Stimulated activated memory B cell treated with anti-CD40 and anti-IgM and Interleukin-4, amounts not matched to agents 10 μg/mL and 1 μg/mL and 100 μg/mL, for 72 hours (primary cell): ENCODE measurements around the gene HES4.

ENCODE experiments used
- ATAC-seq: fragments of 150-1000 bp; cut with Tn5 transposase; 2 replicates; pipeline ENCODE4 v1.10.0; 2021
- H3K27ac Mint-ChIP-seq: one replicate; pipeline ENCODE4 v1.8.0; 2022; ENCODE audit warnings: mild to moderate bottlenecking, mixed read lengths
- H3K27me3 Mint-ChIP-seq: one replicate; pipeline ENCODE4 v1.8.0; 2022; ENCODE audit warnings: mixed read lengths
- H3K36me3 Mint-ChIP-seq: one replicate; pipeline ENCODE4 v1.8.0; 2022; ENCODE audit warnings: mixed read lengths
- H3K4me1 Mint-ChIP-seq: one replicate; pipeline ENCODE4 v1.8.0; 2022; ENCODE audit warnings: mixed read lengths
- H3K4me3 Mint-ChIP-seq: one replicate; pipeline ENCODE4 v1.8.0; 2022; ENCODE audit warnings: mild to moderate bottlenecking, moderate library complexity, mixed read lengths
- H3K9me3 Mint-ChIP-seq: one replicate; pipeline ENCODE4 v1.8.0; 2022; ENCODE audit warnings: mixed read lengths

The HES4 gene

DNA sequence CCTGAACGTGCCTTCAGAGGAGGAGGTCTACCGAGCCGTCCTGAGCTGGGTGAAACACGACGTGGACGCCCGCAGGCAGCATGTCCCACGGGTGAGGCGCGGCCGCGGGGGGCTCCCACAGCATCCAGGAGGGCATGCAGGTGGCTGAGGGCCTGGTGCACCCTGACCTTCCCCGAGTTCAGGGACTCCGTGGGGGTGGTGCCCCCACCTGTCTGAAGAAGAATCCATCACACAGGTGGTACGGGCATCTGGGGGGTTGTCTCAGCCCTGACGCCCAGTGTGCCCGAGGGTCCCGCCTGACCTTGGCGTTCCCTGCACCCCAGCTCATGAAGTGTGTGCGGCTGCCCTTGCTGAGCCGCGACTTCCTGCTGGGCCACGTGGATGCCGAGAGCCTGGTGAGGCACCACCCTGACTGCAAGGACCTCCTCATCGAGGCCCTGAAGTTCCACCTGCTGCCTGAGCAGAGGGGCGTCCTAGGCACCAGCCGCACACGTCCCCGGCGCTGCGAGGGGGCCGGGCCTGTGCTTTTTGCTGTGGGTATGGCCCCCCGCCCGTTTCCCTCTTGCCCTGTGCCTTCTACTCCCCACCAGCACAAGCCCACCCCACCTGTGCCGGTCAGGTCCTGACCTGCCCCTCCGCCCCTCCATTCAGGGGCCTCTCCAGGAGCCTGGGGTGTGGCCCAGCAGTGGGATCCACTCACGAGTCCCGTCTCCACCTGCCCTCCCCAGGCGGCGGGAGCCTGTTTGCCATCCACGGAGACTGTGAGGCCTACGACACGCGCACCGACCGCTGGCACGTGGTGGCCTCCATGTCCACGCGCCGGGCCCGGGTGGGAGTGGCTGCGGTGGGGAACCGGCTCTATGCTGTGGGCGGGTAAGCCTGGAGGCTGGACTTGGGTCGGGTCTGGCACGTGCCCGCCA, 37.3 kb downstream of the HES4 start:
- Mint-ChIP-seq H3K4me1 (peaks cover 23% of the 10 kb centered on the region), H3K27me3 (no peaks in the 10 kb centered on the region), H3K9me3 (no peaks in the 10 kb centered on the region), H3K36me3 (peaks cover 4% of the 10 kb centered on the region), H3K27ac (no peak overlapping the region), H3K4me3 (peak overlapping the region; percentile 60)
- ATAC-seq: no peak

GRCh38 chr1:961132-961669, 38.7 kb downstream of the HES4 start:
- peaks cover 34% of the 10 kb centered on the region for H3K4me1 Mint-ChIP-seq
- ATAC-seq: no peak
- peak overlapping the region; percentile 41 for H3K4me3 Mint-ChIP-seq
- H3K9me3 Mint-ChIP-seq: no peaks in the 10 kb centered on the region
- no peak overlapping the region for H3K27ac Mint-ChIP-seq
- H3K36me3 Mint-ChIP-seq: peaks cover 10% of the 10 kb centered on the region
- no peaks in the 10 kb centered on the region for H3K27me3 Mint-ChIP-seq

DNA sequence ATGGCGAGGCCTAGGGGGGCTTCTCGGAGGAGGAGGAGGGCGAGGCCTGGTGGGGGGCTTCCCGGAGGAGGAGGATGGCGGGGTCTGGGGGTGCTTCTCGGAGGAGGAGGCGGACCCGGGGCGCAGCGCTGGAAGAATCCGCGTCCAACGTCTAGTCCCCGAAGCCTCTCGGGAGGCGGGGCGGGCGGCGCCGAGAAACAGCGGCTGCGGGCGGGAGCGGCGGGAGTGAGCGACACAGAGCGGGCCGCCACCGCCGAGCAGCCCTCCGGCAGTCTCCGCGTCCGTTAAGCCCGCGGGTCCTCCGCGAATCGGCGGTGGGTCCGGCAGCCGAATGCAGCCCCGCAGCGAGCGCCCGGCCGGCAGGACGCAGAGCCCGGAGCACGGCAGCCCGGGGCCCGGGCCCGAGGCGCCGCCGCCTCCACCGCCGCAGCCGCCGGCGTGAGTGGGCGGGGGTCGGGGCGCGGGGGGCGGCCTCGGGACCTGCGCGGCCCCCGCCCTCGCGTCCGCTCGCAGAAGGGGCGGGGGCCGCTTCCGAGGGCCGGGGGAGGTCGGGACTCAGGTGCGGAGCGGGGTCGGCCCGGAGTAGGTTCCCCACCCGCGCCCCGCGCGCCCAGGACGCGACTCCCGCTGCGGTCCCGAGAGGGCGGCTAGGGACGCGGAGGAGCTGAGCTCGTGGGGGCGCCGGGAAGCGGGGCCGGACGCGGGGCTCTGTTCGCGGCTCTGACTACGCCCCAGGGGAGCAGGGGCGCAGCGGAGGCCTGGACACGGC, 39.4 kb downstream of the HES4 start, which contains the start of gene KLHL17:
Gene KLHL17 (plus strand): TSS at position 222 of the 769 bp plus-strand sequence. CDS start 110 bp downstream, at position 332.
- Mint-ChIP-seq H3K4me1 (peaks cover 34% of the 10 kb centered on the region), H3K27ac (peak within 1 kb of the TSS; percentile 74), H3K36me3 (peaks cover 17% of the 10 kb centered on the region), H3K4me3 (peak within 1 kb of the TSS; percentile 87), H3K27me3 (no peaks in the 10 kb centered on the region), H3K9me3 (no peaks in the 10 kb centered on the region)
- ATAC-seq: peak; percentile 63

DNA sequence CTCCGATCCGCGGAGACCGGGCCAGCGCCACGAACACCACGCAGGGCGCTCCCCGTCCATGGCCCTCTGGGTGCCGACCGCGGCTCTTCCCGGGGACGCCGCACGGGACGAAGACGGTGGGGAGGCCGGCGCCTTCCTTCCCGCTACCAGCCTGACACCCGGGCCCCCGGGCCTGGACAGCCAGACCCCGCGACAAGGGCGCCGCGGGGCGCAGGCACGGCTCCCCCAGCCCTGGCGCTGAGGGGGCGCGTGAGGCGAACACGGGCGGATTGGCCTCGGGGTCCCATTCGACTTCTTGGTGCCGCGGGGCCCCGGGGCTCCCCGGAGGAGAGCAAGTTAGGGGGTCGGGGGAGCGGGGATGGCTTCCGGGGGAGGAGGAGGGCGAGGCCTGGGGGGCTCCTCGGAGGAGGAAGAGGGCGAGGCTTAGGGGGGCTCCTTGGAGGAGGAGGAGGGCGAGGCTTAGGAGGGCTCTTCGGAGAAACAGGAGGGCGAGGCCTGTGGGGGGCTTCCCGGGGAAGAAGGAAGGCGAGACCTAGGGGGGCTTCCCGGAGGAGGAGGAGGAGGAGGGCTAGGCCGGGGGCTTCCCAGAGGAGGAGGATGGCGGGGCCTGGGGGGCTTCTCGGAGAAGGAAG, 40.0 kb downstream of the HES4 start:
- Mint-ChIP-seq H3K27me3 (no peaks in the 10 kb centered on the region), H3K9me3 (no peaks in the 10 kb centered on the region), H3K27ac (peak overlapping the region; percentile 74), H3K4me3 (peak overlapping the region; percentile 87), H3K36me3 (peaks cover 24% of the 10 kb centered on the region), H3K4me1 (peaks cover 40% of the 10 kb centered on the region)
- ATAC-seq: peak; percentile 28

DNA sequence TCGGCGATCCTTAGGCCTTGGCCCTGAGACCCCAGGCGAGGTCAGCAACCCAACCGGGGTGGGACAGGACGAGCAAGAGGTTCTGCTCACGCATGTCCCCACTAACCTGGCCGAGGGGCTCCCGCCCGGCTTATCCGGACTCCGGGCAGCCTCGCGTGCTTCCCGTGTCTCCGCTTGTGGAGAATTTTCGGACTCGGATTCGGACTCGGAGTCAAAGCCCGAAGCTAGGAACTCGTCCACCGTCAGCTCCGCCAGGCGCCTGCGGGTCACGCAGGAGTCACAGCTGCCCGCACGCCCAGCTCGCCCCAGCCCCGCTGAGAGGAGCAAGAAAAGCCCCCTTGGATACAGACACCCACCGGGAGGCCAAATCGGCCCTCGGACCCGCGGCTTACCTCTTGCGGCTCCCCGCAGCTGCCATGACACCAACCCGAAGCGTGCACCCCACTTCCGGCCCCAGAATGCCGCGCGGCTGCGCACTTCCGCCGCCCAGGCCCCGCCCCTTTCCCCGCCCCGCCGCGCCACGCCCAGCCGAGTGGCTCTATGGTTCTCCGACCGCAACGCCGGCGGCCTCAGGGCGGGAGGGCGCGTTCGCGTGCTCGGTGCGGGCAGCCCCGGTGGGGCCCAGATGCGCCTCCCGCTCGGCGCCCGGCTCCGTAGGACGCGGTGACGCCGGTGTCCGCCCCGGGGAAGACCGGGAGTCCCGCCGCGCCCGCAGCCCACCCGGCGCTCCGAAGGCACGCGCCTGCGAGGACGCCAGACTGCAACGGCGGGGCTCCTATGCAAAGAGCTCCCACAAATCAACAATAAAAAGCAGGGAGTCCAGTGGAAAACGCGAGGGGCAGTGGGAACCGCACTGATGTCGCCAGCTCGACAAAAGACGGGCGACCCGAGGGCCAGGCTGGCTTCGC, 40.8 kb downstream of the HES4 start, which contains the start of gene NOC2L:
Gene NOC2L (minus strand): TSS at position 434 of the 908 bp plus-strand sequence. CDS start 16 bp downstream, at position 418.
- Mint-ChIP-seq H3K36me3 (peaks cover 32% of the 10 kb centered on the region), H3K27me3 (no peaks in the 10 kb centered on the region), H3K4me3 (peak within 1 kb of the TSS; percentile 87), H3K27ac (peak within 1 kb of the TSS; percentile 76), H3K9me3 (no peaks in the 10 kb centered on the region), H3K4me1 (peaks cover 46% of the 10 kb centered on the region)
- peak; percentile 88 for ATAC-seq

- no peak for ATAC-seq
- Mint-ChIP-seq H3K4me3 (no peak overlapping the region), H3K36me3 (peaks cover 50% of the 10 kb centered on the region), H3K27me3 (no peaks in the 10 kb centered on the region), H3K27ac (no peak overlapping the region), H3K9me3 (no peaks in the 10 kb centered on the region), H3K4me1 (peaks cover 38% of the 10 kb centered on the region)
These were observed 43.3 kb downstream of the HES4 start for GRCh38 chr1:956636-957035.

DNA sequence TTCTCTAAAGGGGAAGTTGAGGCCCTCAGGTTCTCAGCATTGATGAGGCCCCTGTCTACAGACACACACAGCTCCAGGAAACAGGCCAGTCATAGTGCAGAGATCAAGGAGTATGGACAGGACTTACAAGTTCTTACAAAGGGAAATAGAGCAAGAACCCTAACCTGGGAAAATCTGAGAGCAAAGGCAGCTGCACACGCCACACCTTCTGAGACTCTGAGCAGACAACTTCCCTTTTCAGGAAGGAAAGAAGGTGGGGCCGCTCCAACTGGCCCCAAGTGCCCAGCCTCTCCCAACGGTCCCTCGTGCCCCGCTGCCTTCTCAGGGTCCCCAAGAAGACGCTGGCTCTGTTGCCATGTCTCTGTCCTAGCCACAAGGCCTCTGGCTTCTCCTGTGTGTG, 44.4 kb downstream of the HES4 start:
- Mint-ChIP-seq H3K27ac (no peak overlapping the region), H3K27me3 (no peaks in the 10 kb centered on the region), H3K9me3 (no peaks in the 10 kb centered on the region), H3K36me3 (peaks cover 61% of the 10 kb centered on the region), H3K4me1 (peaks cover 34% of the 10 kb centered on the region), H3K4me3 (no peak overlapping the region)
- no peak for ATAC-seq

- peaks cover 67% of the 10 kb centered on the region for H3K36me3 Mint-ChIP-seq
- peaks cover 34% of the 10 kb centered on the region for H3K4me1 Mint-ChIP-seq
- H3K27me3 Mint-ChIP-seq: no peaks in the 10 kb centered on the region
- H3K4me3 Mint-ChIP-seq: no peak overlapping the region
- no peak for ATAC-seq
- no peaks in the 10 kb centered on the region for H3K9me3 Mint-ChIP-seq
- no peak overlapping the region for H3K27ac Mint-ChIP-seq
These were observed 45.0 kb downstream of the HES4 start for GRCh38 chr1:954927-955326.

DNA sequence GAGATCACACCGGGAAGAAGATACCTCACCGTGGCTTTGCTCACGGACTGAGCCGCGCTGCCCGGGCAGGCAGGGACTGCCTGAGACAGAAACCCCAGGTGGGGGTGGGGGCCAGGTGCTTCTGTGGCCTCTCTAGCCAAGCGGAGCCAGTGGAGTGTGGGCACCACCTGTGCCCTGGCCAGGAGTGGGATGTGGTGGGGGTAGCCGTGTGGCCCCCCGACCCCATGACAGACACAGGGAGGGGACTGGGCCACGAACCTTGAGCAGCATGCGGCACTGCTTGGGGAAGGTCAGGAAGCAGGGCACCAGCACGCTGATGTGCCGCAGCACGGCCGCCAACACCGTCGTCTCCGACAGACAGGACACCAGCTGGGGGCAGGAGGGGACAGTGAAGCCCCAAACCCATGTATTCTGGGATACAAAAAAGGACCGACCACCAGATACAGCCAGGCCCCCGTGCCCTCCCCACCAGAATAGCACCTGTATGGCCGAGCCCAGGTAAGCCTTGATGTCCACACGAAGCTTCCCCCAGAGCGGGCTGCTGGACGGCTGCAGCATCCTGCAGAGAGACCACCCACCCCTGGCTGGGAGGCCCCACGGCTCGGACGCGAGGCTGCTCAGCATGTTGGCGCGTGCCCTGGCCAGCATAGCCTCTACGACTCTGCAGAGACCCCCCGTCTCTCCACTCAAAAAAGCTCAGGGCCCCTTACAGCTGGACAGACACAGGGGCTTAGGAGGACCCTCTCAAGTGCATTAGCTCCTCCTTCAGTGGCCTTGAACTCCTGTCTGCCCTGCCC, 46.2 kb downstream of the HES4 start:
- Mint-ChIP-seq H3K4me1 (peaks cover 34% of the 10 kb centered on the region), H3K4me3 (no peak overlapping the region), H3K27me3 (no peaks in the 10 kb centered on the region), H3K27ac (no peak overlapping the region), H3K9me3 (no peaks in the 10 kb centered on the region), H3K36me3 (peaks cover 79% of the 10 kb centered on the region)
- ATAC-seq: no peak

- no peaks in the 10 kb centered on the region for H3K9me3 Mint-ChIP-seq
- no peak for ATAC-seq
- H3K36me3 Mint-ChIP-seq: peaks cover 90% of the 10 kb centered on the region
- no peak overlapping the region for H3K4me3 Mint-ChIP-seq
- no peaks in the 10 kb centered on the region for H3K27me3 Mint-ChIP-seq
- H3K4me1 Mint-ChIP-seq: peaks cover 23% of the 10 kb centered on the region
- no peak overlapping the region for H3K27ac Mint-ChIP-seq
These were observed 47.3 kb downstream of the HES4 start for GRCh38 chr1:952603-953002.

DNA sequence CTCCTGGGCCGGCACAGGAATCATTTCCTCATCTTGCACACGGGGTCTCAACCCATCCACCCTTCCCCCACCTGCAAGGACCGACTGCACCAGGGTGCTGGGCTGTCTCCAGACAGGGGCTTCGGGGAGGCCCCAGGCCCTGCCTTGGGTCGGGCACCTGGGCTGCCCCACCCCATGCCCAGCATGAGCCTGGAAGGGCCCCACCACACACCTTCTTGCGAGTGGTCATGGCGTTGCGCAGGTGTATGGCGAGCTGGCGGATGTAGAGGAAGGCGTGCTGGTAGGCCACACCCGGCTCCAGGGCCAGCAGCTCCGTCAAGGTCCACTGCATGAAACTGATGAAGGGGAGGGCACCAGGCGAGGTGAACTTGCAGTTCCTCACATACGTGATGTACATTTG, 47.7 kb downstream of the HES4 start:
- Mint-ChIP-seq H3K9me3 (no peaks in the 10 kb centered on the region), H3K36me3 (peaks cover 94% of the 10 kb centered on the region), H3K4me3 (no peak overlapping the region), H3K27ac (no peak overlapping the region), H3K27me3 (no peaks in the 10 kb centered on the region), H3K4me1 (peaks cover 19% of the 10 kb centered on the region)
- no peak for ATAC-seq

DNA sequence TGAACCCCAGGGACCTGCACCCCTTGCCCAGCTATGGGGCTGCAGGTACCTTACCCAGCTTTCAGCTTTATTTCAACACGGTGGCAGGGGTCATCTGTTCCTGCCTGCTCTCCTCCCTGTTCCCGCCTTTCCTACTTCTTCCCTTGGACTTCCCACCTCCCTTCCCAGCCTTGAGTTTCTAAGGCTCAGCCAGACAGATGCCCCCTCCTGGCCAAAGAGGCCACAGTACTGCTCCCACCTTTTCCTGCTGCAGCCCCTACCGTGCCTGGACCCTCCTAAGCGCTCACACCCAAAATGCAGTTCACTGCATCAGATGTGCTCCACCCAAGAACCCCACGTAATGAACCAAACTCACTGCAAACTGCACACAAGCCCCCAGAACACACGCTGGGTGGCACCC, 48.5 kb downstream of the HES4 start:
- Mint-ChIP-seq H3K27me3 (no peaks in the 10 kb centered on the region), H3K4me3 (no peak overlapping the region), H3K27ac (no peak overlapping the region), H3K4me1 (peaks cover 13% of the 10 kb centered on the region), H3K36me3 (peaks cover 96% of the 10 kb centered on the region), H3K9me3 (no peaks in the 10 kb centered on the region)
- ATAC-seq: no peak

GRCh38 chr1:950881-951280, 49.0 kb downstream of the HES4 start:
- H3K4me1 Mint-ChIP-seq: peaks cover 15% of the 10 kb centered on the region
- no peak for ATAC-seq
- no peak overlapping the region for H3K4me3 Mint-ChIP-seq
- no peaks in the 10 kb centered on the region for H3K27me3 Mint-ChIP-seq
- H3K36me3 Mint-ChIP-seq: peaks cover 97% of the 10 kb centered on the region
- no peak overlapping the region for H3K27ac Mint-ChIP-seq
- H3K9me3 Mint-ChIP-seq: no peaks in the 10 kb centered on the region
